ENCODE measurements around the gene UBALD2. TPM values are rescaled to one million over a fixed set of nuclear protein-coding genes. Genes with fewer than 3 reads are reported as not detected.
"Not testable (repeated sequence)": the region's sequence is repeated elsewhere in the genome, so short reads cannot be mapped to it uniquely, and the experiment has no call there.

Gene UBALD2
- total RNA-seq, 1 donor from 2014 or later, result 21.5 TPM

GRCh38 chr17:76241691-76242255 lies 23.4 kb upstream of the UBALD2 start:
- Mint-ChIP-seq H3K36me3 (ENCODE audit: low read depth) (no peaks in the 10 kb centered on the region), H3K4me1 (peaks cover 37% of the 10 kb centered on the region), H3K4me3 (peak overlapping the region; percentile 86), H3K9me3 (no peaks in the 10 kb centered on the region), H3K27ac (ENCODE audit: unreplicated experiment) (peak overlapping the region; percentile 93), H3K27me3 (ENCODE audit: low read depth) (no peaks in the 10 kb centered on the region)
- no peak for DNase-seq (ENCODE audit: low read depth, low spot score)
- TF ChIP-seq CTCF (conservative IDR thresholded peaks at IDR 0.05), result no peak

- DNase-seq (ENCODE audit: low read depth, low spot score), result no peak
- TF ChIP-seq CTCF (conservative IDR thresholded peaks at IDR 0.05), result no peak
- Mint-ChIP-seq H3K36me3 (ENCODE audit: low read depth) (no peaks in the 10 kb centered on the region), H3K27ac (ENCODE audit: unreplicated experiment) (no peak overlapping the region), H3K4me3 (no peak overlapping the region), H3K27me3 (ENCODE audit: low read depth) (no peaks in the 10 kb centered on the region), H3K4me1 (peaks cover 27% of the 10 kb centered on the region), H3K9me3 (no peaks in the 10 kb centered on the region)
Measured at GRCh38 chr17:76243826-76244679, 21.1 kb upstream of the UBALD2 start.

GRCh38 chr17:76244721-76245120 lies 20.4 kb upstream of the UBALD2 start:
- not testable (repeated sequence) for H3K36me3 Mint-ChIP-seq (ENCODE audit: low read depth); H3K4me3 Mint-ChIP-seq; DNase-seq (ENCODE audit: low read depth, low spot score); H3K27ac Mint-ChIP-seq (ENCODE audit: unreplicated experiment); H3K27me3 Mint-ChIP-seq (ENCODE audit: low read depth); H3K9me3 Mint-ChIP-seq
- H3K4me1 Mint-ChIP-seq, result peaks cover 24% of the 10 kb centered on the region

- no peak for TF ChIP-seq CTCF (conservative IDR thresholded peaks at IDR 0.05)
- no peak for DNase-seq (ENCODE audit: low read depth, low spot score)
- Mint-ChIP-seq H3K9me3 (no peaks in the 10 kb centered on the region), H3K4me1 (peaks cover 17% of the 10 kb centered on the region), H3K27ac (ENCODE audit: unreplicated experiment) (no peak overlapping the region), H3K4me3 (peak overlapping the region; percentile 5), H3K36me3 (ENCODE audit: low read depth) (no peaks in the 10 kb centered on the region), H3K27me3 (ENCODE audit: low read depth) (no peaks in the 10 kb centered on the region)
Measured at GRCh38 chr17:76246080-76247066, 18.8 kb upstream of the UBALD2 start.

GRCh38 chr17:76247304-76247703 lies 17.8 kb upstream of the UBALD2 start:
- no peak for TF ChIP-seq CTCF (conservative IDR thresholded peaks at IDR 0.05)
- Mint-ChIP-seq H3K4me3 (no peak overlapping the region), H3K36me3 (ENCODE audit: low read depth) (no peaks in the 10 kb centered on the region), H3K4me1 (peaks cover 19% of the 10 kb centered on the region), H3K9me3 (no peaks in the 10 kb centered on the region), H3K27me3 (ENCODE audit: low read depth) (no peaks in the 10 kb centered on the region), H3K27ac (ENCODE audit: unreplicated experiment) (no peak overlapping the region)
- no peak for DNase-seq (ENCODE audit: low read depth, low spot score)

All from neural crest cell (in vitro differentiated cells).